K562 (cell line): ENCODE measurements around the gene SERPINA12. TPM values are rescaled to one million over a fixed set of nuclear protein-coding genes. Genes with fewer than 3 reads are reported as not detected.

Experiments used
- ATAC-seq: fragments of 200-7000 bp; cut with Tn5 transposase; 3 replicates; pipeline ENCODE4 v1.9.1; 2020; ENCODE audit warnings: moderate library complexity
- BruUV-seq: library from RNA; stranded (reverse); fragments of 400-500 nt; replicated peaks from 2 replicates; lab custom pipeline; 2021; lab: Mats Ljungman, UMichigan
- CTCF ChIA-PET: fragments of 300-600 bp; formaldehyde crosslinking; extraction: SDS; loops from one replicate; lab custom pipeline; 2021; ENCODE audit warnings: low intra/inter-chr PET ratio; lab: Yijun Ruan, JAX
- POLR2A ChIA-PET: fragments of 300-600, 350-650 bp; sonication (Branson Sonifier 250); formaldehyde crosslinking; extraction: SDS; loops from one replicate; lab custom pipeline; 2021; ENCODE audit warnings: antibody characterized with exemption, inconsistent platforms; lab: Yijun Ruan, JAX
- DNase-seq, 4 experiments: peaks; one replicate each; pipeline versions ENCODE4 v3.0.0 to v3.0.0-alpha.2; 2011 to 2018; ENCODE audit warnings: low spot score in 3 of 4, mixed read lengths in 3 of 4; ENCODE audit errors: extremely low read depth in 1 of 4
- FAIRE-seq: peaks from 2 replicates; lab custom pipeline; 2011; peaks lifted over from hg19 to GRCh38; lab: Jason Lieb, UNC
- H2AFZ ChIP-seq: 2 replicates; pipeline ENCODE4 v1.6.0; 2011; ENCODE audit warnings: low read depth, low read length, control low read depth, inconsistent platforms
- H3K27ac ChIP-seq: fragments of 200-600 bp; 3 replicates; pipeline ENCODE4 v1.8.0; 2011; ENCODE audit warnings: low read depth, mild to moderate bottlenecking, control low read depth, inconsistent platforms, low read length, moderate library complexity, mixed read lengths; ENCODE audit errors: extremely low read depth
- H3K27me3 ChIP-seq, 2 experiments: fragments of 300-600 bp in 1 of 2; 2 replicates in 1 of 2; 3 replicates in 1 of 2; pipeline versions ENCODE4 v1.6.0 to v1.8.0; 2011; ENCODE audit warnings: inconsistent platforms in 2 of 2, low read length in 2 of 2, mild to moderate bottlenecking in 1 of 2, mixed read lengths in 1 of 2, moderate library complexity in 1 of 2; ENCODE audit not compliant: control insufficient read depth in 2 of 2, insufficient read depth in 2 of 2
- H3K36me3 ChIP-seq: fragments of 300-600 bp; 3 replicates; pipeline ENCODE4 v1.8.0; 2011; ENCODE audit warnings: mild to moderate bottlenecking, low read length, inconsistent platforms; ENCODE audit not compliant: control insufficient read depth, insufficient read depth
- H3K4me1 ChIP-seq, 2 experiments: fragments of 200-600 bp in 1 of 2; replicated peaks in 1 of 2; 2 replicates in 1 of 2; 3 replicates in 1 of 2; pipeline versions ENCODE4 v1.5.1 to v1.8.0; 2011; ENCODE audit warnings: inconsistent platforms in 2 of 2, low read length in 2 of 2, mild to moderate bottlenecking in 1 of 2, mixed read lengths in 1 of 2, moderate library complexity in 1 of 2; ENCODE audit not compliant: control insufficient read depth in 2 of 2, insufficient read depth in 2 of 2
- H3K4me2 ChIP-seq: 2 replicates; pipeline ENCODE4 v1.6.1; 2011; ENCODE audit warnings: low read length, control low read depth, inconsistent platforms, mixed read lengths; ENCODE audit not compliant: insufficient read depth
- H3K4me3 ChIP-seq: fragments of 200-600 bp; sonication (generic), shearing (Covaris generic); 2 replicates; pipeline ENCODE4 v1.5.1; 2016; ENCODE audit warnings: control low read depth, inconsistent platforms
- H3K79me2 ChIP-seq: fragments of 200-600 bp; 3 replicates; pipeline ENCODE4 v1.8.0; 2011; ENCODE audit warnings: low read length, inconsistent platforms; ENCODE audit not compliant: control insufficient read depth, insufficient read depth
- H3K9ac ChIP-seq, 2 experiments: 2 replicates each; pipeline versions ENCODE4 v1.6.0 to v1.6.1; 2011; ENCODE audit warnings: low read depth in 2 of 2, low read length in 2 of 2, control low read depth in 1 of 2, inconsistent platforms in 1 of 2, mild to moderate bottlenecking in 1 of 2, mixed read lengths in 1 of 2; ENCODE audit not compliant: insufficient read depth in 1 of 2
- H3K9me1 ChIP-seq: one replicate; pipeline ENCODE4 v1.6.0; 2011; ENCODE audit warnings: inconsistent platforms, mild to moderate bottlenecking, low read length, moderate library complexity; ENCODE audit not compliant: control insufficient read depth, insufficient read depth
- H3K9me3 ChIP-seq: replicated peaks from 2 replicates; pipeline ENCODE4 v1.5.1; 2011; ENCODE audit warnings: low read depth, low read length, inconsistent platforms; ENCODE audit not compliant: control insufficient read depth, insufficient read depth
- H4K20me1 ChIP-seq: replicated peaks from 2 replicates; pipeline ENCODE4 v1.6.1; 2011; ENCODE audit warnings: low read length, inconsistent platforms, mixed read lengths; ENCODE audit not compliant: control insufficient read depth, insufficient read depth
- ATF4 ChIP-seq: fragments of 450-650 bp; formaldehyde crosslinking; IDR thresholded peaks from 2 replicates; pipeline ENCODE4 v1.4.0; 2022; ENCODE audit warnings: mild to moderate bottlenecking, moderate library complexity
- MGA ChIP-seq: fragments of 450-650 bp; IDR thresholded peaks from 2 replicates; pipeline ENCODE4 v1.6.1; 2016; ENCODE audit warnings: mild to moderate bottlenecking, moderate library complexity
- RBM39 ChIP-seq: fragments of 200-400 bp; formaldehyde crosslinking; optimal IDR thresholded peaks from 2 replicates; pipeline ENCODE3; 2018; ENCODE audit warnings: low read depth, low read length
- SETDB1 ChIP-seq: IDR thresholded peaks from one replicate; pipeline ENCODE4 v1.6.1; 2012; ENCODE audit warnings: low read length, control low read depth, inconsistent platforms
- TCF3 ChIP-seq: sonication (generic); formaldehyde crosslinking; IDR thresholded peaks from 2 replicates; pipeline ENCODE4 v1.4.0; 2020; ENCODE audit warnings: mild to moderate bottlenecking, missing genetic modification reagents
- USF1 ChIP-seq: sonication (generic); formaldehyde crosslinking; IDR thresholded peaks from 2 replicates; pipeline ENCODE4 v1.9.0; 2022; ENCODE audit warnings: mild to moderate bottlenecking, missing genetic modification reagents
- WGBS: fragments of 100-300 bp; shearing (Covaris generic); methylation state at CpG from one replicate; pipeline ENCODE4 v1.1.6; 2016; ENCODE audit warnings: low coverage, mixed read lengths; ENCODE audit not compliant: insufficient coverage; ENCODE audit errors: missing lambda C conversion rate; 5-methylcytosine and 5-hydroxymethylcytosine counted together
- in situ Hi-C: fragments of 300-500 bp; cut with MboI; formaldehyde crosslinking; loops from 4 replicates; pipeline ENCODE4 v1.15.0; 2018; ENCODE audit warnings: inconsistent platforms, mixed read lengths
- intact Hi-C: fragments of 100-400 bp; cut with micrococcal nuclease; formaldehyde crosslinking; loops from 2 replicates; pipeline ENCODE4 v1.14.2; 2022
- polyA plus RNA-seq, 8 experiments: library from polyadenylated mRNA; depleted of rRNA in 4 of 8; stranded (reverse) in 5 of 8; unstranded in 3 of 8; fragments of >200 nt; fragmentation: Nextera tagmentation in 2 of 8; fragmentation: Illumina TruSeq in 1 of 8; extraction: Ambion mirVana in 2 of 8; extraction: Trizol in 1 of 8; gene quantifications; 2 replicates each; pipeline versions ENCODE4 v1.2.1 to v1.2.3, GENCODE V29; 2011 to 2014; ENCODE audit warnings: inconsistent platforms in 1 of 8, missing spikeins in 1 of 8
- total RNA-seq, 7 experiments: library from RNA; depleted of rRNA in 6 of 7; stranded (reverse); fragments of >200 nt in 6 of 7; fragmentation: Illumina TruSeq in 2 of 7; extraction: Trizol in 2 of 7; gene quantifications; 2 replicates each; pipeline versions ENCODE4 v1.2.1 to v1.2.3, GENCODE V29; 2011 to 2021; ENCODE audit warnings: low replicate concordance in 1 of 7

The SERPINA12 gene
- total and polyA plus RNA-seq, 9 of the 15 experiments (the other 6 are each of a cell fraction or from before 2014, with no cell fraction given), result not detected

- H4K20me1 ChIP-seq, result no peaks in the 10 kb centered on the region; the same call in 1 of the 2 replicates
- no peaks in the 10 kb centered on the region for H3K79me2 ChIP-seq
- no peaks in the 10 kb centered on the region for H3K9me1 ChIP-seq
- WGBS, result 4% methylated on average over 12 of the region's 16 CpGs
- H3K4me2 ChIP-seq, result no peak overlapping the region
- ChIA-PET POLR2A (interaction anchor here (0.6 kb wide), 1 partner anchor 1295 kb away, joined by 3 read pairs; no protein-coding TSS in a partner anchor), CTCF (no interaction called here)
- BruUV-seq, result no TSS peak
- H3K36me3 ChIP-seq, result no peaks in the 10 kb centered on the region
- DNase-seq (no peak), FAIRE-seq (no peak), ATAC-seq (no peak)
- no peaks in the 10 kb centered on the region for H3K27me3 ChIP-seq
- H3K4me1 ChIP-seq, result no peaks in the 10 kb centered on the region
- in situ Hi-C loops, result no loop called here
- no peaks in the 10 kb centered on the region for H3K9me3 ChIP-seq
- H3K27ac ChIP-seq, result no peak overlapping the region
- TF ChIP-seq USF1 (CRISPR knock-in tag), result no peak
- TF ChIP-seq MGA, result no peak
- no peak for TF ChIP-seq ATF4
- no peak for TF ChIP-seq TCF3 (CRISPR knock-in tag)
- TF ChIP-seq SETDB1, result no peak
- no peak for TF ChIP-seq RBM39
- TF ChIP-seq, all 486 proteins: peak for 0
- intact Hi-C loops, result no loop called here
- H2AFZ ChIP-seq, result no peak overlapping the region
- H3K4me3 ChIP-seq, result no peak overlapping the region
- H3K9ac ChIP-seq, result no peak overlapping the region
Measured at GRCh38 chr14:94501588-94502516, 7.4 kb downstream of the SERPINA12 start.
